PC-9 (cell line): ENCODE measurements around the gene DGKD. TPM values are rescaled to one million over a fixed set of nuclear protein-coding genes. Genes with fewer than 3 reads are reported as not detected.

Experiments
- BruUV-seq: library from RNA; stranded (reverse); fragments of 400-500 nt; replicated peaks from 2 replicates; lab custom pipeline; 2021; lab: Mats Ljungman, UMichigan
- CTCF ChIA-PET: fragments of 300-600 bp; sonication (Branson Sonifier 250); formaldehyde crosslinking; loops from one replicate; lab custom pipeline; 2022; ENCODE audit warnings: antibody characterized with exemption; lab: Charles Lee
- POLR2A ChIA-PET: fragments of 300-600 bp; sonication (Branson Sonifier 250); formaldehyde crosslinking; loops from one replicate; lab custom pipeline; 2022; ENCODE audit warnings: antibody characterized with exemption; ENCODE audit not compliant: unreplicated experiment; lab: Charles Lee
- DNase-seq, 2 experiments: peaks; one replicate each; pipeline versions ENCODE4 v3.0.0 to v3.0.0-alpha.2; 2015 to 2022; ENCODE audit warnings: mixed read lengths in 1 of 2
- H2AFZ ChIP-seq: fragments of 200-600 bp; sonication (generic); 2 replicates; pipeline ENCODE4 v1.8.1; 2017; ENCODE audit warnings: antibody characterized with exemption
- H3F3A ChIP-seq: fragments of 200-600 bp; sonication (generic); 2 replicates; pipeline ENCODE4 v1.8.1; 2017; ENCODE audit warnings: antibody characterized with exemption, mild to moderate bottlenecking, low read depth; ENCODE audit not compliant: insufficient read depth
- H3K27ac ChIP-seq: fragments of 200-600 bp; sonication (generic); 2 replicates; pipeline ENCODE4 v1.6.1; 2016; ENCODE audit warnings: mixed run types
- H3K27me3 ChIP-seq: fragments of 200-600 bp; sonication (generic); 2 replicates; pipeline ENCODE4 v1.6.1; 2016; ENCODE audit warnings: low read depth, mixed run types; ENCODE audit not compliant: insufficient read depth
- H3K36me3 ChIP-seq: fragments of 200-600 bp; sonication (generic); 2 replicates; pipeline ENCODE4 v1.6.1; 2016; ENCODE audit warnings: low read depth, mixed run types
- H3K4me1 ChIP-seq: fragments of 200-600 bp; sonication (generic); replicated peaks from 2 replicates; pipeline ENCODE4 v1.6.1; 2016; ENCODE audit warnings: mixed run types; ENCODE audit not compliant: insufficient read depth
- H3K4me2 ChIP-seq: fragments of 200-600 bp; sonication (generic); 2 replicates; pipeline ENCODE4 v1.6.1; 2017; ENCODE audit warnings: mixed run types
- H3K4me3 ChIP-seq: fragments of 200-600 bp; sonication (generic); 2 replicates; pipeline ENCODE4 v1.6.1; 2016; ENCODE audit warnings: mixed run types
- H3K79me2 ChIP-seq: fragments of 200-600 bp; sonication (generic); 2 replicates; pipeline ENCODE4 v1.6.1; 2017; ENCODE audit warnings: low read depth, mixed run types
- H3K9me2 ChIP-seq: fragments of 200-600 bp; sonication (generic); 2 replicates; pipeline ENCODE4 v1.8.1; 2017; ENCODE audit warnings: mild to moderate bottlenecking; ENCODE audit not compliant: insufficient read depth
- H3K9me3 ChIP-seq: fragments of 200-600 bp; sonication (generic); 2 replicates; pipeline ENCODE4 v1.8.1; 2016; ENCODE audit warnings: low read depth; ENCODE audit not compliant: insufficient read depth
- H4K20me1 ChIP-seq: fragments of 200-600 bp; sonication (generic); 2 replicates; pipeline ENCODE4 v1.8.1; 2017; ENCODE audit not compliant: insufficient read depth
- CTCF ChIP-seq: fragments of 200-600 bp; sonication (generic); conservative IDR thresholded peaks from 2 replicates; pipeline ENCODE4 v1.6.1; 2017; ENCODE audit warnings: mixed run types, antibody characterized with exemption, mild to moderate bottlenecking, moderate library complexity
- EZH2 ChIP-seq: fragments of 200-600 bp; sonication (generic); IDR thresholded peaks from 2 replicates; pipeline ENCODE4 v1.8.0; 2017; ENCODE audit warnings: antibody characterized with exemption, low read depth
- intact Hi-C: fragments of 100-400 bp; cut with micrococcal nuclease; formaldehyde crosslinking; loops from one replicate; pipeline ENCODE4 v1.10.0; 2022; ENCODE audit not compliant: unreplicated experiment
- total RNA-seq: library from RNA; stranded (reverse); gene quantifications from 2 replicates; pipeline ENCODE4 v1.2.3, GENCODE V29; 2021

The DGKD gene
- total RNA-seq, 1 experiment from 2014 or later, result 59.5 TPM

DNA sequence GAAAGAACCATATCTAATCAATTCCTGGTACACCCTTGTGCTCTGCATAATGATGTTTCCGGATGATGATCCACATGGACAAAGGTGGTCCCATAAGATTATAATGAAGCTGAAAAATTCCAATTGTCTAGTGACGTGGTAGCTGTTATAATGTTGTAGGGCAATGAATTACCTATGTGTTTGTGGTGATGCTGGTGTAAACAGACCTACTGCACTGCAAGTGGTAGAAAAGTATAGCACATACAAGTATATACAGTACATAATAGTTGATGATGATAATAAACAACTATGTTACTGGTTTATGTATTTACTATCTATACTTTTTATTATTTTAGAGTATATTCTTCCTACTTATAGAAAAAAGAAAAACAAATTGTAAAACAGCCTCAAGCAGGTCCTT, 8.4 kb downstream of the DGKD start:
- Histone ChIP-seq H3K9me2 (no peaks in the 10 kb centered on the region), H3K4me3 (no peak overlapping the region), H3K27ac (no peak overlapping the region), H3K79me2 (peaks cover 94% of the 10 kb centered on the region), H3K27me3 (no peaks in the 10 kb centered on the region), H3K4me2 (no peak overlapping the region), H4K20me1 (peaks cover 9% of the 10 kb centered on the region; the same call in 1 of the 2 replicates), H3F3A (no peaks in the 10 kb centered on the region; the same call in 1 of the 2 replicates), H2AFZ (no peak overlapping the region), H3K36me3 (peaks cover 31% of the 10 kb centered on the region), H3K4me1 (peaks cover 7% of the 10 kb centered on the region; the same call in 1 of the 2 replicates), H3K9me3 (no peaks in the 10 kb centered on the region)
- CTCF ChIA-PET, result interaction anchor here (0.6 kb wide), 1 partner anchor 601 kb away, joined by 7 read pairs; no protein-coding TSS in a partner anchor
- intact Hi-C loops, result no loop called here
- TF ChIP-seq EZH2 (no peak), CTCF (no peak)
- DNase-seq, result no peak
- POLR2A ChIA-PET, result no interaction called here
- no TSS peak for BruUV-seq

- H4K20me1 ChIP-seq, result peaks cover 12% of the 10 kb centered on the region; the same call in 1 of the 2 replicates
- no peak overlapping the region for H3K4me2 ChIP-seq
- intact Hi-C loops, result no loop called here
- no peaks in the 10 kb centered on the region for H3K9me2 ChIP-seq
- TF ChIP-seq CTCF, result no peak
- TF ChIP-seq EZH2, result no peak
- H2AFZ ChIP-seq, result no peak overlapping the region
- H3K4me3 ChIP-seq, result no peak overlapping the region
- POLR2A ChIA-PET, result no interaction called here
- H3K27me3 ChIP-seq, result no peaks in the 10 kb centered on the region
- peaks cover 94% of the 10 kb centered on the region for H3K79me2 ChIP-seq
- no peaks in the 10 kb centered on the region for H3K9me3 ChIP-seq
- no TSS peak for BruUV-seq
- no peaks in the 10 kb centered on the region for H3K4me1 ChIP-seq
- H3K36me3 ChIP-seq, result peaks cover 20% of the 10 kb centered on the region; the same call in 1 of the 2 replicates
- CTCF ChIA-PET, result no interaction called here
- DNase-seq, result no peak
- no peaks in the 10 kb centered on the region; the same call in none of the 2 replicates for H3F3A ChIP-seq
- H3K27ac ChIP-seq, result no peak overlapping the region
Measured at GRCh38 chr2:233363744-233364235, 9.5 kb downstream of the DGKD start.

DNA sequence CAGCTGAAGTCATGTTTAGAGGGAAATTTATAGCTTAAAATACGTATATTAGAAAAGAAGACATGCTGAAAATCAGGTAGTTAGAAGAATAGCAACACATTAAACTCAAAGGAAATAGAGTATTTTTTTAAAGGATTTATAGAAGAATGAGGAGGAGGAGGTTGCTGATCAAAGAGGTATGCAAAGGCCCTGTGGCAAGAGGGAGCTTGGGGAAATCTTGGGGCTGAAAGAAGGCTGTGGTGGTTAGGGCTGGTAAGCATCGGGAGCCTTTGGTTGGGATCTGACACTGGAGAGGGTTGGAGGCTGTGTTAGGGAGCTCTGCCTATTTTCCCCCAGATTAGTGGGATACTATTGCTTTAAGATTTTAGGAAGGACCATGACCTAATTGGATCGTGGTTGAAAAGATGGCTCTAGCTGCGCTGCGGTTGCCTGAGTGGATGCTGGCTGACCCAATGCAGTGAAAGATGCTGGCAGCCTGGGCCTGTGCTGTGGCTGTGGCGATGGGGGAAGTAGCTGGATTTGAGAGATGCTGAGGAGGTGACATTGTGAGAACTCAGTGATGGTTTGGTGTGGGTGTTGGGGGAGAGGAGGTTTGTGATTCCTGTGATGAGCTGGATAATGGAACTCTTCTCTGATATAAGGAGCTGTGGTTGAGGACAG, 11.7 kb downstream of the DGKD start:
- H3K4me1 ChIP-seq, result no peaks in the 10 kb centered on the region
- CTCF ChIA-PET, result interaction anchor here (0.5 kb wide), 1 partner anchor 10 kb away, joined by 5 read pairs; no protein-coding TSS in a partner anchor
- no peak for DNase-seq
- POLR2A ChIA-PET, result interaction anchor here (0.7 kb wide), 1 partner anchor 19 kb away, joined by 6 read pairs; no protein-coding TSS in a partner anchor
- H3K4me3 ChIP-seq, result no peak overlapping the region
- no peaks in the 10 kb centered on the region for H3K9me3 ChIP-seq
- intact Hi-C loops, result no loop called here
- no peaks in the 10 kb centered on the region; the same call in none of the 2 replicates for H3F3A ChIP-seq
- peaks cover 15% of the 10 kb centered on the region; the same call in 1 of the 2 replicates for H3K36me3 ChIP-seq
- no peaks in the 10 kb centered on the region for H3K27me3 ChIP-seq
- no peak overlapping the region for H3K4me2 ChIP-seq
- no peak overlapping the region for H2AFZ ChIP-seq
- TF ChIP-seq CTCF, result no peak
- no peak for TF ChIP-seq EZH2
- H3K27ac ChIP-seq, result no peak overlapping the region
- BruUV-seq, result no TSS peak
- H3K9me2 ChIP-seq, result no peaks in the 10 kb centered on the region
- H4K20me1 ChIP-seq, result peaks cover 25% of the 10 kb centered on the region
- peaks cover 92% of the 10 kb centered on the region for H3K79me2 ChIP-seq
